Astrocyte (in vitro differentiated cells and primary cell): ENCODE results near the gene INPP5A. TPM values are rescaled to one million over a fixed set of nuclear protein-coding genes. Genes with fewer than 3 reads are reported as not detected.

Experiments
- DNase-seq: peaks from one replicate; pipeline ENCODE4 v3.0.0-alpha.2; 2010; ENCODE audit warnings: low read depth
- FAIRE-seq: peaks from 2 replicates; lab custom pipeline; 2011; peaks lifted over from hg19 to GRCh38; lab: Jason Lieb, UNC
- H2AFZ ChIP-seq: 2 replicates; pipeline ENCODE4 v1.6.0; 2012; ENCODE audit warnings: low read depth, low read length, inconsistent platforms
- H3K27ac ChIP-seq: 2 replicates; pipeline ENCODE4 v1.5.1; 2011; ENCODE audit warnings: low read depth, low read length, inconsistent platforms
- H3K27me3 ChIP-seq: 2 replicates; pipeline ENCODE4 v1.6.0; 2011; ENCODE audit warnings: low read length, inconsistent platforms; ENCODE audit not compliant: insufficient read depth
- H3K36me3 ChIP-seq: 2 replicates; pipeline ENCODE4 v1.5.1; 2011; ENCODE audit warnings: low read length, inconsistent platforms; ENCODE audit not compliant: insufficient read depth
- H3K4me1 ChIP-seq: 2 replicates; pipeline ENCODE4 v1.5.1; 2011; ENCODE audit warnings: low read length, inconsistent platforms; ENCODE audit not compliant: insufficient read depth
- H3K4me2 ChIP-seq: 2 replicates; pipeline ENCODE4 v1.6.0; 2012; ENCODE audit warnings: low read length, inconsistent platforms
- H3K4me3 ChIP-seq: 2 replicates; pipeline ENCODE4 v1.5.1; 2011; ENCODE audit warnings: low read depth, mild to moderate bottlenecking, low read length, inconsistent platforms; ENCODE audit not compliant: insufficient read depth
- H3K79me2 ChIP-seq: 2 replicates; pipeline ENCODE4 v1.6.0; 2012; ENCODE audit warnings: mild to moderate bottlenecking, low read length, inconsistent platforms; ENCODE audit not compliant: insufficient read depth
- H3K9ac ChIP-seq: 2 replicates; pipeline ENCODE4 v1.6.0; 2012; ENCODE audit warnings: mild to moderate bottlenecking, low read length, inconsistent platforms
- H3K9me3 ChIP-seq: 2 replicates; pipeline ENCODE4 v1.5.1; 2012; ENCODE audit warnings: low read depth, mild to moderate bottlenecking, low read length, inconsistent platforms; ENCODE audit not compliant: insufficient read depth
- H4K20me1 ChIP-seq: 2 replicates; pipeline ENCODE4 v1.6.0; 2012; ENCODE audit warnings: low read length, inconsistent platforms; ENCODE audit not compliant: insufficient read depth
- H3K27ac Mint-ChIP-seq: one replicate; pipeline ENCODE4 v1.8.0; 2021; ENCODE audit warnings: mild to moderate bottlenecking, mixed read lengths; ENCODE audit not compliant: unreplicated experiment
- H3K27me3 Mint-ChIP-seq: one replicate; pipeline ENCODE4 v1.8.0; 2021; ENCODE audit warnings: low read depth, mixed read lengths; ENCODE audit not compliant: unreplicated experiment
- H3K36me3 Mint-ChIP-seq: one replicate; pipeline ENCODE4 v1.8.0; 2021; ENCODE audit warnings: low read depth, mixed read lengths; ENCODE audit not compliant: unreplicated experiment
- H3K4me1 Mint-ChIP-seq: one replicate; pipeline ENCODE4 v1.8.0; 2021; ENCODE audit warnings: low read depth, mixed read lengths; ENCODE audit not compliant: unreplicated experiment
- H3K4me3 Mint-ChIP-seq: one replicate; pipeline ENCODE4 v1.8.0; 2021; ENCODE audit warnings: mild to moderate bottlenecking, moderate library complexity, mixed read lengths; ENCODE audit not compliant: unreplicated experiment
- H3K9me3 Mint-ChIP-seq: one replicate; pipeline ENCODE4 v1.8.0; 2021; ENCODE audit warnings: mild to moderate bottlenecking, mixed read lengths; ENCODE audit not compliant: unreplicated experiment
- CTCF ChIP-seq: IDR thresholded peaks from 2 replicates; pipeline ENCODE4 v1.5.1; 2011; ENCODE audit warnings: low read depth, mild to moderate bottlenecking, inconsistent platforms, low read length, moderate library complexity; ENCODE audit not compliant: insufficient read depth
- EZH2 ChIP-seq: IDR thresholded peaks from 2 replicates; pipeline ENCODE4 v1.6.1; 2012; ENCODE audit warnings: mild to moderate bottlenecking, low read length, inconsistent platforms; ENCODE audit not compliant: insufficient read depth
- total RNA-seq: library from RNA; stranded (reverse); gene quantifications from 2 replicates; pipeline ENCODE4 v1.2.1, GENCODE V29; 2021

Gene INPP5A
- total RNA-seq, 1 donor from 2014 or later = 39.1 TPM

DNA sequence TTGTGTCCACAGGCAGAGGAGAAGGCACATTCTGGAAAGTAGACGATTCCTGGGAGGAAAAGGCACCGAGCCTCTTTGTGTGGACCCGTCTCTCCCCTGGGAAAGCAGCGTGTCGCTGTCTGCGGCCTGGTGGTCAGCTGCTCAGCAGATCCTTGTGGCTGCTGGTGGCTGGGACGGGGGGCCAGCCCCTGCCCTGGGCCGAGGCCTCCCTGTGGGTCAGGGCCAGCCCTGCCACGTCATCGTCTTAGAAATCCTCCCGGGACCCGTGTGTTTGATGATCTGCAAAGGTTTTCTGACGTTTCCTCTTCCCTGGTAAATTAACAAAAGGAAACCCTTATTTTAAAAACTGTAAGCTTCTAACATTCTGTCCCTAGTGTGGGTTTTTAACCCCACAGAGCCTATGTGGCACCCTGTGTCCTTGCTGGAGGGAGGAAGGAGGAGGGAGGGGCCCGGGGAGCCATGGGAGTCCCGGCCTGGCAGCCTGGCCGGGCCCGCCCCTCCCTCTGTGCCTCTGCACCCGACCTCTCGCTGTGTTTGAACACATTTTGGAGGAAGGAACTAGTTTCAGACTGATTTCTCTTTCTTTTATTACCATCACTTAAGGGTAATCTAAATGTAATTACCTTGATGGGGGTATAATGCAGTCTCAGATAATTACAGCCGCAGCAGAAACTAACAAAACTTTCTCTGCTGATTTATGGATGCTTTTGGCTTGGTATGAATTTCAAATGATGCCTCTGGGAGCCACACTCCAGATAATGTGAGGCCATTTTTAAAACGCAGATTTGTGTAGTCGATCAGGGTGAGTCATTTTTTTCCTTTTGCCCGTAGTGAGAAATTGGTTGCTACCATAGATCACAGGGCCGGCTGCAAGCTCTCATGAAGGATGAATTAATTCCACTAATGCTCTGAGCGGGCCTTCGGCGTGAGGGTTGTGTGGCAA is 162.8 kb downstream of the INPP5A start:
- peaks cover 10% of the 10 kb centered on the region for H3K4me1 ChIP-seq
- TF ChIP-seq EZH2 (no peak), CTCF (no peak)
- peaks cover 5% of the 10 kb centered on the region for H3K36me3 ChIP-seq
- Mint-ChIP-seq H3K9me3 (peaks cover 3% of the 10 kb centered on the region), H3K4me3 (no peak overlapping the region), H3K27me3 (no peaks in the 10 kb centered on the region), H3K36me3 (peaks cover 23% of the 10 kb centered on the region), H3K4me1 (peaks cover 4% of the 10 kb centered on the region), H3K27ac (no peak overlapping the region)
- peak; percentile 33 for DNase-seq
- no peak overlapping the region for H3K4me3 ChIP-seq
- H2AFZ ChIP-seq = peak overlapping the region; percentile 41
- peaks cover 3% of the 10 kb centered on the region for H3K9me3 ChIP-seq
- H3K27ac ChIP-seq = peak overlapping the region; percentile 70
- H4K20me1 ChIP-seq = no peaks in the 10 kb centered on the region
- FAIRE-seq = no peak
- no peaks in the 10 kb centered on the region for H3K27me3 ChIP-seq
- peak overlapping the region; percentile 76 for H3K9ac ChIP-seq
- peaks cover 2% of the 10 kb centered on the region for H3K79me2 ChIP-seq
- H3K4me2 ChIP-seq = peak overlapping the region; percentile 37

DNA sequence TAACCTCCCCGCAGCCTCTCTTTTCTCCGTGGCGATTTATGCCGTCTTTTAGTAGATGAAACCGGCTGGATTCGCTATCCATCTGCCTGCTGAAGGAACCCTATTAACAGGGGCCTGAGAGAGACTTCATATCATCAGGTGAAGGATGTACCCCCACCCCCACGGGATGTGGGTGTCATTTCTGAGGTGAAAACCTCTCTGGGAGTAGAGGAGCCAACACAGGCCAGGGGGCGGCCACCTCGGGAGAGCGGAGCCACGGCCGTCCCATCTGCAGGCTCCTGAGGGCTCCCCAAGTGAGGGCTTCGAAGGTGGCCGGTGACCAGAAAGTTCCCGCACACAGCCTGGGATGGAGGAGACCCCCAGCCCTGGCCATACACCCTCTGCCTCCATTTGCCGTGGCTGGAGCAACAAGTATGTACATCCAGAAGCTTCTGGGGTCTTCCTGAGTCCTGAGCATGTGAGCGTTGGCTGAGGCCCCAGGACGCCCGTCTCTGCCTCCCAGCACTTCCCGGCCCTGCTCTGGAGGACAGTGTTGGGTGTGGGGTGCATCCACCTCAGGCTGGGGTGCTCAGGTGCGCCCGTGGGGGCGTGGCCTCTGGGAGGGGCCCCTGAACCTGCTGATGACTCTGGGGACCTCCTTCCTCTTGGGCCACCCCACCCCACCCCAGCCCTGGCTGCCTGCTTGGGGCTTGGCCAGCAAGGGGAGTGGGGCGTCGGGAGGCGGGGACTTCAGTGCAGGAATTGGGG is 163.7 kb downstream of the INPP5A start:
- TF ChIP-seq CTCF (no peak), EZH2 (no peak)
- H3K4me3 Mint-ChIP-seq = no peak overlapping the region
- H3K27ac Mint-ChIP-seq = no peak overlapping the region
- H3K4me2 ChIP-seq = no peak overlapping the region
- peaks cover 2% of the 10 kb centered on the region for H3K79me2 ChIP-seq
- peaks cover 4% of the 10 kb centered on the region for H3K4me1 Mint-ChIP-seq
- no peaks in the 10 kb centered on the region for H3K27me3 ChIP-seq
- H4K20me1 ChIP-seq = no peaks in the 10 kb centered on the region
- H3K9me3 ChIP-seq = peaks cover 6% of the 10 kb centered on the region
- peak overlapping the region; percentile 76 for H3K9ac ChIP-seq
- H3K9me3 Mint-ChIP-seq = peaks cover 7% of the 10 kb centered on the region
- peak overlapping the region; percentile 70 for H3K27ac ChIP-seq
- no peak for FAIRE-seq
- peaks cover 10% of the 10 kb centered on the region for H3K4me1 ChIP-seq
- peaks cover 5% of the 10 kb centered on the region for H3K36me3 ChIP-seq
- H3K4me3 ChIP-seq = no peak overlapping the region
- no peak for DNase-seq
- H2AFZ ChIP-seq = no peak overlapping the region
- peaks cover 26% of the 10 kb centered on the region for H3K36me3 Mint-ChIP-seq
- H3K27me3 Mint-ChIP-seq = no peaks in the 10 kb centered on the region
